DMS 273 treated with DMSO at 0.1 percent for 48 hours (cell line): ENCODE results near the gene SNTG2.
"Not testable (repeated sequence)": the region's sequence is repeated elsewhere in the genome, so short reads cannot be mapped to it uniquely, and the experiment has no call there.

ENCODE experiments used
- DNase-seq: peaks from one replicate; lab custom pipeline; 2025; lab: John Stamatoyannopoulos, UW

The SNTG2 gene

GRCh38 chr2:1192121-1192520 lies 241.5 kb downstream of the SNTG2 start:
- DNase-seq, result no peak

- no peak for DNase-seq
Observed at GRCh38 chr2:1193801-1194200, 243.2 kb downstream of the SNTG2 start.

- no peak for DNase-seq
Observed at GRCh38 chr2:1203772-1204171, 253.1 kb downstream of the SNTG2 start.

- DNase-seq, result no peak
Observed at GRCh38 chr2:1205853-1206252, 255.2 kb downstream of the SNTG2 start.

- DNase-seq, result no peak
Observed at GRCh38 chr2:1207962-1208510, 257.4 kb downstream of the SNTG2 start.

GRCh38 chr2:1208522-1208921 lies 257.9 kb downstream of the SNTG2 start:
- DNase-seq, result no peak

- no peak for DNase-seq
Observed at GRCh38 chr2:1209246-1209645, 258.6 kb downstream of the SNTG2 start.

- no peak for DNase-seq
Observed at GRCh38 chr2:1209761-1210160, 259.1 kb downstream of the SNTG2 start.

GRCh38 chr2:1210352-1210751 lies 259.7 kb downstream of the SNTG2 start:
- no peak for DNase-seq

GRCh38 chr2:1219901-1220573 lies 269.4 kb downstream of the SNTG2 start:
- DNase-seq, result no peak

GRCh38 chr2:1222056-1222455 lies 271.4 kb downstream of the SNTG2 start:
- DNase-seq, result no peak

GRCh38 chr2:1223791-1224190 lies 273.1 kb downstream of the SNTG2 start:
- no peak for DNase-seq

GRCh38 chr2:1224901-1225300 lies 274.3 kb downstream of the SNTG2 start:
- DNase-seq, result no peak

- no peak for DNase-seq
Observed at GRCh38 chr2:1226766-1227165, 276.1 kb downstream of the SNTG2 start.

- DNase-seq, result no peak
Observed at GRCh38 chr2:1227274-1227900, 276.7 kb downstream of the SNTG2 start.

- DNase-seq, result not testable (repeated sequence)
Observed at GRCh38 chr2:1229596-1229995, 278.9 kb downstream of the SNTG2 start.

- no peak for DNase-seq
Observed at GRCh38 chr2:1230155-1230893, 279.7 kb downstream of the SNTG2 start.

- no peak for DNase-seq
Observed at GRCh38 chr2:1231466-1232063, 280.9 kb downstream of the SNTG2 start.

GRCh38 chr2:1233281-1233680 lies 282.6 kb downstream of the SNTG2 start:
- DNase-seq, result no peak

GRCh38 chr2:1234731-1235308 lies 284.2 kb downstream of the SNTG2 start:
- no peak for DNase-seq

- no peak for DNase-seq
Observed at GRCh38 chr2:1235806-1236205, 285.2 kb downstream of the SNTG2 start.

- no peak for DNase-seq
Observed at GRCh38 chr2:1236606-1237005, 286.0 kb downstream of the SNTG2 start.
